OCI-LY7 (cell line): Measurements from ENCODE around the gene SUSD4.

ENCODE experiments used
- EZH2phosphoT487 ChIP-seq: fragments of 200-600 bp; sonication (generic); IDR thresholded peaks from 2 replicates; pipeline ENCODE4 v1.6.1; 2018; ENCODE audit warnings: low read depth, borderline replicate concordance, mild to moderate bottlenecking, mixed run types, antibody characterized with exemption, low read length, moderate library complexity, mixed read lengths
- TF ChIP-seq, protein P1 (sequence below): fragments of 200-600 bp; sonication (generic); conservative IDR thresholded peaks from 2 replicates; pipeline ENCODE4 v1.5.1; 2014; ENCODE audit warnings: mild to moderate bottlenecking, antibody characterized with exemption, low read length, moderate library complexity, mixed read lengths

DNA sequence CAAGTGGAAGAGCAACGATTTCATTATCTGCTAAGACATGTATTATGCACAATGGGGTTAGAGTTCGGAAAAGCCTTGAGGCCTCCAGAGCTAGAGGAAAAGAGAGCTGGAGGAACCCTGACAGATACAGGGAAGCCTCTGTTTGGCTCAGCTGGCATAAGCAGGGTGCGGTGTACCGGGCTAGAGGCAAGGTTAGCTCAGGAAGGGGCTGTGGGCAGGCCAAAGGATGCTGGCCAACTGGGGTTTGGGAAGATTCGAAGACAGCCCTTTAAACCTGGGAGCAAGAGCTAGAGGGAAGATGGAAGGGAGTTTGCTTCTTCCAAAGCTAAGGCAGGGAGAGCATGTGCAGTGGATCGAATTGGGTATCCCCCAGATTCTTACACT, 113.4 kb downstream of the SUSD4 start:
- TF ChIP-seq, protein P1, sequence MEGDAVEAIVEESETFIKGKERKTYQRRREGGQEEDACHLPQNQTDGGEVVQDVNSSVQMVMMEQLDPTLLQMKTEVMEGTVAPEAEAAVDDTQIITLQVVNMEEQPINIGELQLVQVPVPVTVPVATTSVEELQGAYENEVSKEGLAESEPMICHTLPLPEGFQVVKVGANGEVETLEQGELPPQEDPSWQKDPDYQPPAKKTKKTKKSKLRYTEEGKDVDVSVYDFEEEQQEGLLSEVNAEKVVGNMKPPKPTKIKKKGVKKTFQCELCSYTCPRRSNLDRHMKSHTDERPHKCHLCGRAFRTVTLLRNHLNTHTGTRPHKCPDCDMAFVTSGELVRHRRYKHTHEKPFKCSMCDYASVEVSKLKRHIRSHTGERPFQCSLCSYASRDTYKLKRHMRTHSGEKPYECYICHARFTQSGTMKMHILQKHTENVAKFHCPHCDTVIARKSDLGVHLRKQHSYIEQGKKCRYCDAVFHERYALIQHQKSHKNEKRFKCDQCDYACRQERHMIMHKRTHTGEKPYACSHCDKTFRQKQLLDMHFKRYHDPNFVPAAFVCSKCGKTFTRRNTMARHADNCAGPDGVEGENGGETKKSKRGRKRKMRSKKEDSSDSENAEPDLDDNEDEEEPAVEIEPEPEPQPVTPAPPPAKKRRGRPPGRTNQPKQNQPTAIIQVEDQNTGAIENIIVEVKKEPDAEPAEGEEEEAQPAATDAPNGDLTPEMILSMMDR: no peak
- no peak for TF ChIP-seq EZH2phosphoT487
